GM18873 (cell line): ENCODE measurements around the gene C2orf78.

Source experiments
- ATAC-seq: cut with Tn5 transposase; IDR thresholded peaks from one replicate; pipeline ENCODE4 v1.9.1; 2021; ENCODE audit warnings: mild to moderate bottlenecking, moderate library complexity, moderate number of reproducible peaks; ENCODE audit not compliant: unreplicated experiment, low FRiP score

Gene C2orf78

GRCh38 chr2:73836141-73836943, 52.4 kb downstream of the C2orf78 start:
- ATAC-seq, result no peak

DNA sequence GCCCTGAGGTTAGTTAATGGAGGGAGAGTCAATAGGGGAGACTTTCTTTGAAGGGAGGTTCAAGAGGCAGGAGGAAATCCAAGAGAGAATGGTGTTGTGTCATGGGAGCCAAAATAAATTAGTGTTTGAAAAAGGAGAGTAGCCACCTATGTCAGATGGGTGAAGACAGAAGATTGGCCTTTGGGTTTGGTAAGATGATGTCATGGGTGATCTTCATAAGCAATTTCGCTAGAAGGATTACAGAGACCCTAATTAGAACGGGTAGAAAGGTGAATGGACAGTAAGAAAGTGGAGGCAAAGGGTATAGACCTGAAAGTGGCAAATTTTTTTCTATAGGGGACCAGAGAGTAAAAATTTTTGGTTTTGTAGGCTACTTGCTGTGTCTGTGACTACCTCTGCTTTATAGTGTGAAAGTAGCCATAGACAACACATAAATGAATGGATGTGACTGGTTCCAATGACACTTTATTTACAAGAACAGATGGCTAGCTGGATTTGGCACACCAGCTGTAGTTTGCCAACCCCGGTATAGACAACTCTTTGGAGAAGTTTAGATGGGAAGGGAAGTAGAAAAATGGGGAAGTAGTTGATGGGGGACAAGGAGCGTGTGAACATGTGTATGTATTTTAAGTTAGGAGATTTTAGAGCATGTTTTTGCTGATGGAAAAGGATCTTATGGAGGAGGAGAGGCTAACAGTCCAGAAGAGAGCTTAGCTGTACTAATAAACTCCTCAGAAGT, 54.0 kb downstream of the C2orf78 start:
- ATAC-seq, result no peak

GRCh38 chr2:73838889-73839534, 55.0 kb downstream of the C2orf78 start:
- ATAC-seq, result no peak

GRCh38 chr2:73839653-73840411, 55.8 kb downstream of the C2orf78 start:
- no peak for ATAC-seq

DNA sequence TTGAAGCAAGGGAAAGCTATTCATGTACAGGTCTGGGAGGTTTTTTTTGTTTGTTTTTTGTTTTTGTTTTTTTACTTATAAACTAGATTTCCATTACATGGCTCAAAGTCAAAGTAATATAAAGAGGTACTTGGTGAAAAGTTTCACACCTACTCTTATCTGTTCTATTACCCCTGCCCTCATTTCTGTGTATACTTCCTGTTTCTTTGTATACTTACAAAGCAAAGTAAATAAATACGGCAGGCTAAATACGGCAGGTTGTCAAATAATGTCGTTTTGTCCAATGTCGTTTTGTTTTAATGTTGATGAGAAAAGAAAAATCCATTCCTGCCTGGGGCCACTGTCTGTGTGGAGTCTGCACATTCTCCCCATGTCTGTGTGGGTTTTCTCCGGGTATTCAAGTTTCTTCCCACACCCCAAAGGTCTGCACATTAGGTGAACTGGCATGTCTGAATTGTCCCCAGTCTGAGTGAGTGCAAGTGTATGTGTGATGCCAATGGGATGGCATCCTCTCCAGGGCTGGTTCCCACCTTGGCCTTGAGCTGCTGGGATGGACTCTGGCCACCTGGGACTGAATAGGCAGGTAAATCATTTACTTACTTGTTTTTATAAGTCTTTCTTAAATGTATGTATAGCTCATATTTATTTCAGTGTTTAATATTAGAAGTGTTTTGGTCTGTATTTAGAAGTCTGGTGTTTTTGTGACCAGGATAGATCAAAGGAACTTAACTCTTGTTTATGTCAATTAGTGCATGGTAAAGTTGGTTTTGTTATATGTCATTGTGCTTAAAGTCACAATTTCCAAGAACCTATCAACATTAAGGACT, 58.1 kb downstream of the C2orf78 start:
- no peak for ATAC-seq

DNA sequence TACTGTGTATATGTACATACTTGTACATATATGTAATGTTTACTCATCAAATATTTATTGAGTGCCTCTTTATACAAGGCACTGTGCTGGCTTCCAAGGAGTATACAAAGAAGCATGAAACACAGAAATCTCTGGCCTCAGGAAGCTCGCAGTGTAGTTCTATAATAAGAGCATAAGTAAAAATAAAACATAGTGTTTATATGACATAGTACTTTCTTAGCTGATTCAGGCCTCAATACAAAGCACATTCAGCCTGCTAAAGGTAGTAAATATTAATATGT, 58.7 kb downstream of the C2orf78 start:
- no peak for ATAC-seq

GRCh38 chr2:73844087-73844486, 60.1 kb downstream of the C2orf78 start:
- ATAC-seq, result no peak

DNA sequence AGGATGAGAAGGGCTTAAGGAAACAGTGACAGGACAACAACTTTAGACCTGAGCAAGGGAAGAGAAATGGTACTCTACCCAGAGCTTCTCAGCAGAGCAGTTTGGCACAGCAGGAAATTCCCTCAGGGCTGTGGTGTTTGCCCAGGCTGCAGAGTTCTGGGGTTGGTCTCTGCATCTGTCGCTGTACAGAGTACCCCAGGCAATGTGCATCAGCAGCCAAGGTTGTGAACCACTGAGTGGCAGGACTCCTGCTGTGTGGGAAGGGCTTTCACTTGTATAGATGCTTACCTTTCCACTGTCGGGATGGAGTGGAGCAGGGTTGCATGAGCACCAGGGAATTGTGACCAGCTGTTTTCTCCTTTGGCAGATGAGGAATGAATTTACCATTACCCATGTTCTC, 66.0 kb downstream of the C2orf78 start:
- ATAC-seq, result no peak

GRCh38 chr2:73851274-73851673, 67.3 kb downstream of the C2orf78 start:
- ATAC-seq, result no peak

DNA sequence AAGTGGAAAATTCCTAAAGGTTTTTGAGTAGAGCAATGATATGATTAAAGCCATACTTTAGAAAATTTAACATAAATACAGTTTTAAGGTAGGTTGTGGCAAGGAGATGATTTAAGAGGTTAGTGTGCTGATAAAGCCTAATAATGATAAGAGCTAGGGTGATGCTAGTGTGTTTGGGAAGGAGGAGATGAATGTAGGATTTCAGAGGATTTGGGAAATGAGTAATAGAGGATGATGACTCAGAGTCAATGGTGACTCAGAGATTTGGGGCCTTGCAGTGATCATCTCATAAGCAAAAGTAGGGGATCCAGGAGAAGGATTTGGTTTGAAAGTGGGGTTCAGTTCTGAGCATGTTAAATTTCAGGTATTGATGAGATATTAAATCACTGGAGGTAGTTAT, 68.0 kb downstream of the C2orf78 start:
- no peak for ATAC-seq

DNA sequence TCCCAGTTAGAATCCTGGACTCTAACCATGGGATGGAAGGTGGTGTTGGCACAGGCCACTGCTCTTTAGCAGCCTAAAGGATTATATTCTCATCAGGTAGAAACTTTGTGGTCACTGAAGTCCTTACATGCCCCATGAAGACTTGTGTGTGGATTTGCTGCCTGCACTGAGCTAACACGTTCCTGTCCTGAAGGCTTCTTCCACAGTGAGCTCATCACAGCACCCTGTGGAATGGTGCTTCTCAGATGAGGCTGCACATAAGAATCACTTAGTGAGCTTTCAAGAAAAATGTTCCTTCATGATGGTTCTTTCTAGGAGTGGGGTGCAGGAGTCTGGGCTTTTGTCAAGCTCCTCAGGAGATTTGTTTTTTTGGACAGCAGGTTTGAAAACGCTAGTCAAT, 71.5 kb downstream of the C2orf78 start:
- no peak for ATAC-seq

GRCh38 chr2:73856214-73856613, 72.2 kb downstream of the C2orf78 start:
- no peak for ATAC-seq

- no peak for ATAC-seq
Observed at GRCh38 chr2:73859721-73860586, 76.0 kb downstream of the C2orf78 start.

DNA sequence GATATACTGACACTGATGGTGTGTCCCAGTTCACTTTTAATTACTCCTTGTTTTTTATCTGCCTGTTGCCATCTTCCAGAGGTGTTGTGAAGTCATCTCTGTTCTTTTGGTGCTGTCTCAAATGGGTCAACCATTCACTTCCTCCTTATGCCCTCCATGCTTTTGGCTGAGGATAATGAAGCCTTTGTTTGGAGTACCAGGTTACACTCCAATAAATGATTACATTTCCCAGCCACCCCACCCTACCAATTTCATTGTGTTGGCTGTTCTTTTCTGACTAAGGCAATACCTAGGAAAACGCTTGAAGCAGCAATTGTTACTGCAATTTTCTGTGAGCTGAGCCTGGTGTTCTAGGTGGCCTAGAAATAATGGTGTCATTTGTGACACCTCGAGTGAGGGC, 79.0 kb downstream of the C2orf78 start:
- ATAC-seq, result no peak
